MCF 10A (cell line): ENCODE data around the gene NFIX. TPM values are rescaled to one million over a fixed set of nuclear protein-coding genes. Genes with fewer than 3 reads are reported as not detected.

Source experiments
- BruUV-seq: library from RNA; stranded (reverse); fragments of 400-500 nt; replicated peaks from 2 replicates; lab custom pipeline; 2021; lab: Mats Ljungman, UMichigan
- CTCF ChIA-PET: fragments of 300-600 bp; sonication (Branson Sonifier 250); formaldehyde crosslinking; extraction: SDS; loops from one replicate; lab custom pipeline; 2021; ENCODE audit warnings: antibody characterized with exemption, inconsistent platforms; lab: Yijun Ruan, JAX
- POLR2A ChIA-PET: fragments of 300-600, 350-650 bp; sonication (Branson Sonifier 250); formaldehyde crosslinking; extraction: SDS; loops from one replicate; lab custom pipeline; 2020; ENCODE audit warnings: antibody characterized with exemption, inconsistent platforms; lab: Yijun Ruan, JAX
- DNase-seq: peaks from one replicate; pipeline ENCODE4 v3.0.0-alpha.2; 2018; ENCODE audit not compliant: unreplicated experiment
- H3K27ac Mint-ChIP-seq: one replicate; pipeline ENCODE4 v1.8.0; 2022; ENCODE audit warnings: mild to moderate bottlenecking, low read depth, mixed read lengths; ENCODE audit not compliant: unreplicated experiment
- H3K27me3 Mint-ChIP-seq: one replicate; pipeline ENCODE4 v1.8.0; 2022; ENCODE audit warnings: mixed read lengths; ENCODE audit not compliant: insufficient read depth, unreplicated experiment
- H3K36me3 Mint-ChIP-seq: one replicate; pipeline ENCODE4 v1.8.0; 2022; ENCODE audit warnings: mild to moderate bottlenecking, moderate library complexity, mixed read lengths; ENCODE audit not compliant: insufficient read depth, unreplicated experiment
- H3K4me1 Mint-ChIP-seq: one replicate; pipeline ENCODE4 v1.8.0; 2022; ENCODE audit warnings: mixed read lengths; ENCODE audit not compliant: insufficient read depth, unreplicated experiment
- H3K4me3 Mint-ChIP-seq: one replicate; pipeline ENCODE4 v1.8.0; 2022; ENCODE audit warnings: mild to moderate bottlenecking, moderate library complexity, mixed read lengths; ENCODE audit not compliant: unreplicated experiment
- H3K9me3 Mint-ChIP-seq: one replicate; pipeline ENCODE4 v1.8.0; 2022; ENCODE audit warnings: mixed read lengths; ENCODE audit not compliant: unreplicated experiment
- intact Hi-C: fragments of 100-400 bp; cut with micrococcal nuclease; formaldehyde crosslinking; loops from 2 replicates; pipeline ENCODE4 v1.14.1; 2022
- total RNA-seq: library from RNA; stranded (reverse); gene quantifications from 2 replicates; pipeline ENCODE4 v1.2.3, GENCODE V29; 2022
- TF ChIP-seq, protein P1 (sequence below): fragments of 200-600 bp; IDR thresholded peaks from one replicate; pipeline ENCODE4 v1.8.0; 2022; ENCODE audit warnings: antibody characterized with exemption, mild to moderate bottlenecking; ENCODE audit not compliant: unreplicated experiment

Gene NFIX
- total RNA-seq, 1 experiment from 2014 or later: 27.2 TPM

DNA sequence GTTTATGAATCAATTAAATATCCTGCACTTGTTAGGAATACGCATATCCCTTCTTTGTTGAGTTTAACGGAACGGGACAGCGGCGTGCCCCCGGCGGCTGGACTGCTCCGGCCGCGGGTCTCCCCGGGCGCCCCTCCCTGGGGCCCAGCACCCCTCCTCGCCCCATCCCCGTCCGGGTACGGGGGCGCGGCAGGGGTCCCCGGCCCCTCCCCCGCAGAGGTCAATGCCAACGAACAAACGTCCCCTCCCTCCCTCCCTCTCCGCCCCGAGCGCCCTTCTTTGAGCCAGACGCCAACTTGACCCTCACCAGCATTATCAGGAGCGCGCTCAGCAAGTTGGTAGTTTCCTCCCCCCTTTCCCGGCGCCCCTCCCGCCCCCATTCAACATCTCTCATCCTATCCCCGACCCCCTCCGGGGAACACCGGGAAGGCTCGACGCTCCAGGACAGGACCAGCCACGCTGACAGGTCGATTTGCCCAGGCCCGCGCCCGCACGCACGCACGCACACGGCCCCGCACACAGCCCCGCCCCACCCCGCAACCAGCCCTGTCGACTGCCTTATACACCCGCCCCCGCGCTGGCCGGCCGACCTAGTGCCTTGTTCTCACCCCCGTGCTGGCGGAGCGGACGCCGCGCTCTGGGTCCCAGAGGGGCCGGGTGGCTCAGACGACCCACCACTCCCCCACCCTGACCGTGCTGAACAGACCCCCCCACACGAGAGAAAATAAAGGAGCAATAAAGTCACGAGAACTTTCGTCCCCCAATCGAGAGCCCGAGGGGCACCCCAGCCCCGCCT lies 102.4 kb downstream of the NFIX start:
- Mint-ChIP-seq H3K27me3 (no peaks in the 10 kb centered on the region), H3K9me3 (no peaks in the 10 kb centered on the region), H3K36me3 (no peaks in the 10 kb centered on the region), H3K4me1 (peaks cover 5% of the 10 kb centered on the region), H3K27ac (no peak overlapping the region), H3K4me3 (no peak overlapping the region)
- no TSS peak for BruUV-seq
- intact Hi-C loops: no loop called here
- DNase-seq: no peak
- ChIA-PET CTCF (no interaction called here), POLR2A (no interaction called here)
- TF ChIP-seq, protein P1, sequence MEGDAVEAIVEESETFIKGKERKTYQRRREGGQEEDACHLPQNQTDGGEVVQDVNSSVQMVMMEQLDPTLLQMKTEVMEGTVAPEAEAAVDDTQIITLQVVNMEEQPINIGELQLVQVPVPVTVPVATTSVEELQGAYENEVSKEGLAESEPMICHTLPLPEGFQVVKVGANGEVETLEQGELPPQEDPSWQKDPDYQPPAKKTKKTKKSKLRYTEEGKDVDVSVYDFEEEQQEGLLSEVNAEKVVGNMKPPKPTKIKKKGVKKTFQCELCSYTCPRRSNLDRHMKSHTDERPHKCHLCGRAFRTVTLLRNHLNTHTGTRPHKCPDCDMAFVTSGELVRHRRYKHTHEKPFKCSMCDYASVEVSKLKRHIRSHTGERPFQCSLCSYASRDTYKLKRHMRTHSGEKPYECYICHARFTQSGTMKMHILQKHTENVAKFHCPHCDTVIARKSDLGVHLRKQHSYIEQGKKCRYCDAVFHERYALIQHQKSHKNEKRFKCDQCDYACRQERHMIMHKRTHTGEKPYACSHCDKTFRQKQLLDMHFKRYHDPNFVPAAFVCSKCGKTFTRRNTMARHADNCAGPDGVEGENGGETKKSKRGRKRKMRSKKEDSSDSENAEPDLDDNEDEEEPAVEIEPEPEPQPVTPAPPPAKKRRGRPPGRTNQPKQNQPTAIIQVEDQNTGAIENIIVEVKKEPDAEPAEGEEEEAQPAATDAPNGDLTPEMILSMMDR: no peak

DNA sequence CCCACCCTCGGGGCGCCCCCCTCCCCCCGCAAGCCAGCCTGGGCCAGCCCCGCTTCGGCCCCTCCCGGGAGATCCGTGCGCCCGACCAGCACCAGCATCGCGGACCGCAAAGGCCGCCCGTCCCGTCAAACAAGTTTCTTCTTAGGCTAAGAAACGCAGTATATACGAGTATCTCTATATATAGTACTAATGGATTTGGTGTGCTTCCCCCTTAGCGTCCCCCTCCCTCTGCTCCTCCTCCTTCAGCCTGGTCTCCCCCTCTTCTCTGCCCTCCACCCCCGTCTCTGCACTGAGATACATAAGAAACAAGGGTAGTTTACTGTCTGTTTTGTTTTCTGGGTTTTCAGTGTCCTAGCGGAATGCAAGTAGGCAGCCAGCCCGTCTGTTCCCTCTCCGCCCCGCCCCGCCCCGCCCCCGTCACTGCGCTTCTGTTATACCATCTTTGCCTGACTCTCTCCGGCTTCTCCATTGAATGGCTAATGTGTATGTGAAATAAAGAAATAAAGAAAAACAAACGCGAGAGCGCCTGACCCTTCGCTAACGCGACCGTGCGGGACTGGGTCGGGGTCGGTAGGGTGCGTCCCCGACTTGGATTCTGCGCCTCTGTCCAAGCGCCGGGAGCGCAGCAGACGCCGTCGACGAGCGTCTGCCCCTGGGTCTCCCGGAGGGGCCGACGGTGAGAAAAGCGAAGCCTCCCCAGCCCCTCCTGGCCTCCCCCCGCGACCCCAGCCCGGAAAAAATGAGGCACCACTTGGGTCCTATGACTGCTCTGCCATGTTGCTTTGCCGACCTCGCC lies 103.2 kb downstream of the NFIX start:
- TF ChIP-seq, protein P1: no peak
- Mint-ChIP-seq H3K27me3 (no peaks in the 10 kb centered on the region), H3K4me1 (peaks cover 5% of the 10 kb centered on the region), H3K36me3 (no peaks in the 10 kb centered on the region), H3K4me3 (no peak overlapping the region), H3K27ac (no peak overlapping the region), H3K9me3 (no peaks in the 10 kb centered on the region)
- intact Hi-C loops: no loop called here
- ChIA-PET CTCF (no interaction called here), POLR2A (interaction anchor here (0.6 kb wide), 1 partner anchor 94 kb away, joined by 3 read pairs; no protein-coding TSS in a partner anchor)
- BruUV-seq: no TSS peak
- no peak for DNase-seq

DNA sequence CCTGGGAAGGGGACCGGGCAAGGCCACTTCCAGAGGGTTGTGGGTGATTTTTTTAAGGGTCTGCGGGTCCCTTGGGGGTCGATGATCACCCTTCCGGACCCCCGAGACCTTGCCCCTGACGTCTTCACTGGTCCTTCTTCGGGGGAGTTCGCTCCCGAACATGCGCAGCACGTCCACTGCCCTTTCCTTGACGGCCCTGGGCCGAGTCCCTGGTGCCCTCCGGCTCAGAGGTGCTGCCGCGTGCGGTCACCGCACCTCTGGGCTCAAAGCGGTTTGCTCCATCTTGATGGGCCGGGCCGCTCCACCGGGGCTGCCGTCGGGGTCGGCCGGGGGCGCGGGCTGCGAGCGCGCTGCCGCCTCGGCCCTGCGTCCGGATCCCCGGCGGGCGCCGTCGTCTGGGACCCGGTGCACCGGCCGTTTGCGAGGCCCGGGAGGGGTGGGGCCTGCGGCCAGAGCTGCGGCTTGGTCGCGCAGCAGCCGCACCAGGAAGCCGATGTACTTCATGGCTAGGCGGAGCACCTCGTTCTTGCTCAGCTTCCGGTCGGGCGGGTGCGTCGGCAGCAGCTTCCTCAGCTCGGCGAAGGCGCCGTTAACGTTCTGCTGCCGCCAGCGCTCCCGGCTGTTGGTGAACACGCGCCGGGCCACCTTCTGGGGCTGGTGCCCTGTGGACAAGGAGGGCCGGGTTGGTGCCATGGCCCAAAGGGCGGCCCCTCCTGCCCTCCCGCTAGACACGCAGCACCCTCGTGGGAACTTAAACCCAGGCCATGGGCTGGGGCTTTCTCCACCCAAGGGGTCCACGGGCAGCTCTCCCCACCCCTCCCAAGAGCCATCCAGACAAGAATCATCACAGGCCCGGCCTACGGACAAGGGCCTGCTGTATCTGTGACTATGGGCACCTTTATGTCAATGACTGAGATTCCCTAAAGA lies 104.1 kb downstream of the NFIX start:
- ChIA-PET CTCF (interaction anchor here (0.6 to 1.0 kb wide), 2 partner anchors 116 to 122 kb away, joined by 4 read pairs; no protein-coding TSS in a partner anchor), POLR2A (interaction anchor here (0.6 kb wide), 1 partner anchor 93 kb away, joined by 3 read pairs; no protein-coding TSS in a partner anchor)
- Mint-ChIP-seq H3K4me3 (no peak overlapping the region), H3K4me1 (peaks cover 5% of the 10 kb centered on the region), H3K9me3 (no peaks in the 10 kb centered on the region), H3K27me3 (no peaks in the 10 kb centered on the region), H3K36me3 (no peaks in the 10 kb centered on the region), H3K27ac (no peak overlapping the region)
- TF ChIP-seq, protein P1: no peak
- BruUV-seq: no TSS peak
- intact Hi-C loops: no loop called here
- no peak for DNase-seq
